Fibroblast of mammary gland (primary cell): ENCODE results near the gene ESAM.

Experiments used
- DNase-seq: peaks from one replicate; pipeline ENCODE4 v3.0.0-alpha.2; 2010; ENCODE audit warnings: low read depth
- H3K4me3 ChIP-seq: 2 replicates; pipeline ENCODE4 v1.5.1; 2011; ENCODE audit warnings: low read depth, mild to moderate bottlenecking, low read length, moderate library complexity; ENCODE audit not compliant: control insufficient read depth
- CTCF ChIP-seq: conservative IDR thresholded peaks from 2 replicates; pipeline ENCODE4 v1.5.1; 2011; ENCODE audit warnings: low read depth, low read length, inconsistent platforms; ENCODE audit not compliant: control insufficient read depth, insufficient read depth

Gene ESAM

GRCh38 chr11:124756753-124757227, 5.3 kb downstream of the ESAM start:
- DNase-seq = no peak
- H3K4me3 ChIP-seq = no peak overlapping the region
- TF ChIP-seq CTCF = no peak

GRCh38 chr11:124756033-124756752, 5.9 kb downstream of the ESAM start:
- H3K4me3 ChIP-seq = no peak overlapping the region
- no peak for DNase-seq
- no peak for TF ChIP-seq CTCF

GRCh38 chr11:124754710-124755109, 7.4 kb downstream of the ESAM start:
- H3K4me3 ChIP-seq = no peak overlapping the region
- DNase-seq = no peak
- TF ChIP-seq CTCF = no peak

DNA sequence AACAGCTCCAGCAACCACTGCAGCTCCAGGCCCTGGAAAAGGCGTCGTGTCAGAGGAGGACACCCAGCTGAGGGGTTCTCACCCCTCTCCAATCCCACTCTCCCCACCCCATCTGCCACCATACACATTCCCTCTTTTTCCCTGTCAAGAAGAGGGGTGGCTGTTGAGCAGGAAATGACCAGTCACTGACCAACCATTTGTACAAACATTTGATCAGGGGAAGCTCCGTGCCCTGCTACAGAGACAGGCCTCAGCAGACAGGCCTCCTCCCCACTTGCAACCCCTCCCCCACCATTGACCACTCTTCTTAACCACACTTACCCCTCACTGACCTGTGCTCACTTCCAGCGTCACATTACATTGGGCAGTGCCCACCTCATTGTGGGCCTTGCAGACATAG, 7.8 kb downstream of the ESAM start:
- no peak for DNase-seq
- TF ChIP-seq CTCF = no peak
- no peak overlapping the region for H3K4me3 ChIP-seq

- TF ChIP-seq CTCF = no peak
- DNase-seq = no peak
- H3K4me3 ChIP-seq = no peak overlapping the region
These were observed 8.5 kb downstream of the ESAM start for GRCh38 chr11:124753624-124754023.

- no peak overlapping the region for H3K4me3 ChIP-seq
- DNase-seq = no peak
- no peak for TF ChIP-seq CTCF
These were observed 8.9 kb downstream of the ESAM start for GRCh38 chr11:124753205-124753604.
